ENCODE measurements around the gene SNCB. TPM values are rescaled to one million over a fixed set of nuclear protein-coding genes. Genes with fewer than 3 reads are reported as not detected.

Gene SNCB
- total and polyA plus RNA-seq, 7 experiments from 2014 or later: not detected

DNA sequence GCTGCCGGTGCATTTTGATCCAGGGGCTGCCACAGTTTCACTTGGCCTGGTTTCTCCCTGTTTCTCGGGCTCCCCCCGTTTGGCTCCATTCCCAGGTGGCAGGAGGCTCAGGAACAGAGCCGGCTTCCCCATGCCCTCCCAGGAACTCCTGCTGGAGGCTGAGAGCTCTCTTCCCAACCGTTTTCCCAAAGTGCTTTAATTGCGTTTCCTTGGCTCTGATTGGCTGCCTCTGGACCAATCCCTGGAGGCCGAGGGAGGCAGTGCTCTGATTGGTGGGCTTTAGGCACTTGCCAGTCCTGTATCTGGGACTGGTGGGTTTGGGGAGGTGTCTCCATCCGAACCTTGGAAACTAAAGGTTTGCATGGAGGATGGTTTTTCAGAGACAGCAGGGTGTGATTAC lies 21.8 kb upstream of the SNCB start:
- H3K36me3 Mint-ChIP-seq: peaks cover 0 to 15% (median 6%) of the 10 kb centered on the region in 5 donors
- peaks cover 16 to 39% of the 10 kb centered on the region in 2 donors for H3K4me1 ChIP-seq (ENCODE audit: control insufficient read depth in 2 of 2, insufficient read depth in 2 of 2, low read length in 2 of 2)
- H3K36me3 ChIP-seq (ENCODE audit: control insufficient read depth in 2 of 3, insufficient read depth in 3 of 3, low read length in 3 of 3): peaks cover 0 to 22% (median 0%) of the 10 kb centered on the region in 3 experiments
- no peak overlapping the region for H3K4me3 Mint-ChIP-seq
- H3K27me3 Mint-ChIP-seq: no peaks in the 10 kb centered on the region
- DNase-seq (no peak), ATAC-seq (no peak)
- H3K4me3 ChIP-seq (ENCODE audit: low read length): no peak overlapping the region
- no peak overlapping the region for H3K27ac ChIP-seq (ENCODE audit: low read depth, low read length)
- ChIA-PET POLR2A (interaction anchor here (1.0 to 1.3 kb wide), 2 partner anchors 13 to 17 kb away, joined by 3 to 4 read pairs; no protein-coding TSS in a partner anchor), CTCF (interaction anchor here (0.6 to 3.4 kb wide), 2 partner anchors 9 to 315 kb away, joined by 8 to 20 read pairs; no protein-coding TSS in a partner anchor)
- intact Hi-C loops (cut with micrococcal nuclease): no loop called here
- H3K27ac Mint-ChIP-seq: peak overlapping the region in 4 of 9 donors; percentile 18 to 87 (median 46)
- no peaks in the 10 kb centered on the region for H3K9me3 Mint-ChIP-seq
- H3K27me3 ChIP-seq (ENCODE audit: control insufficient read depth in 2 of 2, insufficient read depth in 2 of 2, low read length in 2 of 2): no peaks in the 10 kb centered on the region
- H3K9me3 ChIP-seq (ENCODE audit: control insufficient read depth in 2 of 3, low read length in 3 of 3): no peaks in the 10 kb centered on the region
- H3K4me1 Mint-ChIP-seq: peaks cover 29 to 63% (median 46%) of the 10 kb centered on the region in 7 donors

- Mint-ChIP-seq H3K27ac (peak overlapping the region in 5 of 9 donors; percentile 15 to 87 (median 54)), H3K9me3 (no peaks in the 10 kb centered on the region), H3K4me1 (peaks cover 34 to 69% (median 51%) of the 10 kb centered on the region in 7 donors), H3K4me3 (no peak overlapping the region), H3K36me3 (peaks cover 0 to 15% (median 6%) of the 10 kb centered on the region in 5 donors), H3K27me3 (no peaks in the 10 kb centered on the region)
- intact Hi-C loops (cut with micrococcal nuclease): no loop called here
- Histone ChIP-seq H3K4me1 (ENCODE audit: control insufficient read depth in 2 of 2, insufficient read depth in 2 of 2, low read length in 2 of 2) (peaks cover 18 to 41% of the 10 kb centered on the region in 2 donors), H3K4me3 (ENCODE audit: low read length) (no peak overlapping the region), H3K27ac (ENCODE audit: low read depth, low read length) (no peak overlapping the region), H3K9me3 (ENCODE audit: control insufficient read depth in 2 of 3, low read length in 3 of 3) (no peaks in the 10 kb centered on the region), H3K36me3 (ENCODE audit: control insufficient read depth in 2 of 3, insufficient read depth in 3 of 3, low read length in 3 of 3) (peaks cover 0 to 19% (median 0%) of the 10 kb centered on the region in 3 experiments), H3K27me3 (ENCODE audit: control insufficient read depth in 2 of 2, insufficient read depth in 2 of 2, low read length in 2 of 2) (no peaks in the 10 kb centered on the region)
- no peak for ATAC-seq
- no peak for DNase-seq
- ChIA-PET POLR2A (interaction anchor here (1.0 to 1.3 kb wide), 2 partner anchors 12 to 16 kb away, joined by 3 to 4 read pairs; no protein-coding TSS in a partner anchor), CTCF (interaction anchor here (0.6 to 3.4 kb wide), 2 partner anchors 9 to 316 kb away, joined by 8 to 20 read pairs; no protein-coding TSS in a partner anchor)
These were observed 21.2 kb upstream of the SNCB start for GRCh38 chr5:176651472-176651980.

DNA sequence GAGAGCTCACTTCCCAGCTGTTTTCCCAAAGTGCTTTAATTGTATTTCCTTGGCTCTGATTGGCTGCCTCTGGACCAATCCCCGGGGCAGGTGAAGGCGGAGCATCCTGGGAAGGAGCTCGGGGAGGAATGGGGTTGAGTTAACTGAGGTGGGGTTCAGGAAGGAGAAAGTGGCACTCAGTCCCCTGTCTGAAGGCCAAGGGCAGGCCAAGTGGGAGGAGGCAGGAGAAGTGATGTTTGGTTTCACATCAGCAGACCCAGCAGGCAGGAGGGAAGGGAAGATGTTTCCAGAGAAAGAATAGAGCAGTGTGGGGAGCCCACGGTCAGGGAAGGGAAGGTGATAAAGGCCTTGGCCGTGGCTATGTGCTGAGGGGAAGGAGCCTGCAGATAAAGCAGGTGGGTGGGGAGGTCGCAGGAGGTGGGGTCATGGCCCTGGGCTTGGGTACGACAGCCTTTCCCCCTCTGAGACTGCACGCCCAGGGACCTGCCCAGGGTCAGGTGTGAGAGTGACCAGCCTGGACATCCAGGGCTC lies 20.1 kb upstream of the SNCB start:
- no peaks in the 10 kb centered on the region for H3K27me3 Mint-ChIP-seq
- DNase-seq: no peak
- intact Hi-C loops (cut with micrococcal nuclease): no loop called here
- ATAC-seq: no peak
- Histone ChIP-seq H3K27me3 (ENCODE audit: control insufficient read depth in 2 of 2, insufficient read depth in 2 of 2, low read length in 2 of 2) (no peaks in the 10 kb centered on the region), H3K4me1 (ENCODE audit: control insufficient read depth in 2 of 2, insufficient read depth in 2 of 2, low read length in 2 of 2) (peaks cover 21 to 44% of the 10 kb centered on the region in 2 donors), H3K27ac (ENCODE audit: low read depth, low read length) (no peak overlapping the region), H3K9me3 (ENCODE audit: control insufficient read depth in 2 of 3, low read length in 3 of 3) (no peaks in the 10 kb centered on the region), H3K36me3 (ENCODE audit: control insufficient read depth in 2 of 3, insufficient read depth in 3 of 3, low read length in 3 of 3) (peaks cover 0 to 9% (median 0%) of the 10 kb centered on the region in 3 experiments), H3K4me3 (ENCODE audit: low read length) (no peak overlapping the region)
- H3K4me3 Mint-ChIP-seq: peak overlapping the region in 4 of 10 donors; percentile 12 to 88 (median 52)
- H3K4me1 Mint-ChIP-seq: peaks cover 36 to 76% (median 54%) of the 10 kb centered on the region in 7 donors
- H3K36me3 Mint-ChIP-seq: peaks cover 0 to 11% (median 6%) of the 10 kb centered on the region in 5 donors
- peak overlapping the region in 8 of 9 donors; percentile 40 to 87 (median 54) for H3K27ac Mint-ChIP-seq
- no peaks in the 10 kb centered on the region for H3K9me3 Mint-ChIP-seq
- ChIA-PET CTCF (interaction anchor here (1.4 to 3.4 kb wide), 2 partner anchors 8 to 10 kb away, joined by 4 to 20 read pairs; no protein-coding TSS in a partner anchor), POLR2A (interaction anchor here (5.3 kb wide), 1 partner anchor 9 kb away, joined by 36 read pairs; no protein-coding TSS in a partner anchor)

GRCh38 chr5:176648474-176649194 lies 18.3 kb upstream of the SNCB start:
- Histone ChIP-seq H3K4me3 (ENCODE audit: low read length) (peak overlapping the region; percentile 50), H3K27ac (ENCODE audit: low read depth, low read length) (peak overlapping the region; percentile 68), H3K4me1 (ENCODE audit: control insufficient read depth in 2 of 2, insufficient read depth in 2 of 2, low read length in 2 of 2) (peaks cover 21 to 40% of the 10 kb centered on the region in 2 donors), H3K36me3 (ENCODE audit: control insufficient read depth in 2 of 3, insufficient read depth in 3 of 3, low read length in 3 of 3) (no peaks in the 10 kb centered on the region), H3K27me3 (ENCODE audit: control insufficient read depth in 2 of 2, insufficient read depth in 2 of 2, low read length in 2 of 2) (no peaks in the 10 kb centered on the region), H3K9me3 (ENCODE audit: control insufficient read depth in 2 of 3, low read length in 3 of 3) (no peaks in the 10 kb centered on the region)
- intact Hi-C loops (cut with micrococcal nuclease): loop anchor here (1.0 to 10.0 kb wide), 4 partner anchors 10 to 1124 kb away; partner anchors contain the start of genes MXD3 (in 1 of the 2) and TMED9 (in 1 of the 2)
- peak; percentile 28 for ATAC-seq
- peaks cover 34 to 69% (median 53%) of the 10 kb centered on the region in 7 donors for H3K4me1 Mint-ChIP-seq
- ChIA-PET CTCF (interaction anchor here (0.7 to 1.4 kb wide), 3 partner anchors 9 to 971 kb away, joined by 3 to 5 read pairs (median 4); no protein-coding TSS in a partner anchor), POLR2A (interaction anchor here (2.4 to 5.3 kb wide), 2 partner anchors 11 to 111 kb away, joined by 10 to 36 read pairs; partner anchors contain the start of gene RNF44)
- peak in 5 of 9 donors; percentile 16 to 34 (median 27) for DNase-seq
- no peaks in the 10 kb centered on the region for H3K27me3 Mint-ChIP-seq
- H3K36me3 Mint-ChIP-seq: peaks cover 0 to 11% (median 3%) of the 10 kb centered on the region in 5 donors
- peak overlapping the region; percentile 77 to 95 (median 86) for H3K27ac Mint-ChIP-seq
- H3K9me3 Mint-ChIP-seq: no peaks in the 10 kb centered on the region
- H3K4me3 Mint-ChIP-seq: peak overlapping the region; percentile 78 to 94 (median 84)

- ChIA-PET POLR2A (interaction anchor here (1.2 to 5.3 kb wide), 4 partner anchors 11 to 200 kb away, joined by 3 to 36 read pairs (median 8); partner anchors contain the start of genes FAF2 and RNF44), CTCF (interaction anchor here (2.0 kb wide), 1 partner anchor 12 kb away, joined by 16 read pairs; no protein-coding TSS in a partner anchor)
- intact Hi-C loops (cut with micrococcal nuclease): loop anchor here (1.0 to 10.0 kb wide), 18 partner anchors 10 to 1123 kb away; partner anchors contain the start of genes CLTB (in 2 of the 2), GPRIN1 (in 2 of the 2), RNF44 (in 2 of the 2) and EIF4E1B (in 1 of the 2)
- Histone ChIP-seq H3K36me3 (ENCODE audit: control insufficient read depth in 2 of 3, insufficient read depth in 3 of 3, low read length in 3 of 3) (no peaks in the 10 kb centered on the region), H3K27me3 (ENCODE audit: control insufficient read depth in 2 of 2, insufficient read depth in 2 of 2, low read length in 2 of 2) (no peaks in the 10 kb centered on the region), H3K4me1 (ENCODE audit: control insufficient read depth in 2 of 2, insufficient read depth in 2 of 2, low read length in 2 of 2) (peaks cover 21 to 34% of the 10 kb centered on the region in 2 donors), H3K27ac (ENCODE audit: low read depth, low read length) (peak overlapping the region; percentile 68), H3K4me3 (ENCODE audit: low read length) (peak overlapping the region; percentile 50), H3K9me3 (ENCODE audit: control insufficient read depth in 2 of 3, low read length in 3 of 3) (no peaks in the 10 kb centered on the region)
- Mint-ChIP-seq H3K4me1 (peaks cover 29 to 62% (median 46%) of the 10 kb centered on the region in 7 donors), H3K36me3 (peaks cover 0 to 5% (median 0%) of the 10 kb centered on the region in 5 donors), H3K9me3 (no peaks in the 10 kb centered on the region), H3K4me3 (peak overlapping the region; percentile 78 to 94 (median 84)), H3K27me3 (no peaks in the 10 kb centered on the region), H3K27ac (peak overlapping the region; percentile 79 to 95 (median 87))
- DNase-seq (peak in 1 of 9 donors; percentile 18), ATAC-seq (no peak)
These were observed 17.6 kb upstream of the SNCB start for GRCh38 chr5:176647843-176648473.

Data from naive thymus-derived CD4-positive, alpha-beta T cell (primary cell).